GM19240 (cell line): Measurements from ENCODE around the gene CNOT3.
A peak's percentile ranks its signal among the peaks of the same experiment; 100 is the strongest.
"Not testable (repeated sequence)": the region's sequence is repeated elsewhere in the genome, so short reads cannot be mapped to it uniquely, and the experiment has no call there.

Source experiments
- DNase-seq: peaks from one replicate; pipeline ENCODE4 v3.0.0; 2011; ENCODE audit warnings: low spot score; ENCODE audit not compliant: insufficient read length

The CNOT3 gene

DNA sequence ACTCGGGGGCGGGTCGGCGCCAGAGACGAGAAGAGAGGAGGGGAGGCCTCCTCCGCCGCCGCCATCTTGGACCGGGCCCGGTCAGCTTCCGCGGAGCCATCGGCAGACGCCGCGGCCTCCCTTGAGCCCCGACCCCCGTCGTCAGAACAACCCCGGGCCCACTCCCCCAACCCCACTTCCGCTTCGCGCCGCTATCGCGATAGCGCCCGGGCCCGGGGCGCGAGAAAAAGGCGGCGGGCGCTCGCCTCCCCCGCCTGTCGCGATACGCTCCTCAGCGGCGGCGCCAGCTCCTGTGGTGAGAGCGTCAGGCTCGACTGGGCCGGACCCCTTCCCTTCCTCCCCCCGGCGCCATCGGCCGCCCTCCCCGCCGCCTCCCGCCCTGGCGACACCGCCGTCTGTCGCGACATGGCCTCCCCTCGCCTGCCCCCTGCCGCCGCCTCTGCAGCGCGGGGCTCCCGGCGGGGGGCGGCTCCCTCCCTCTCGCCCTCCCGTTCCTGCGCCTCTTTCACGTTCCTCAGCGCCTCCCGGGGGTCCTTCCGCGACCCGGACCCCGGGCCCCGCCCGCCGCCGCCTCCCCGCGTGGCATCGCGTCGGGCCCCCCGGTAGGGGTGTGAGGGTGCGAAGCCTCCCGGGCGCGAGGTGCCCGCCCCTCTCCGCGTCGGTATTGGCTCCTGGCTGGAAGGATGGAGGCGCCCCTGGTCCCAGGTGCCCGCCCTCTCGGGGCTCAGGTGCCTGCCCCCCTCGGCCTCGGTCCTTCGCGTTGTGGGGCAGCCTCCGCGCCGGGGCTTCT lies at the start of gene CNOT3:
Gene CNOT3 (plus strand): TSS at position 64 of the 790 bp plus-strand sequence. CDS start 5,217 bp downstream, outside the sequence.
- peak; percentile 34 for DNase-seq

DNA sequence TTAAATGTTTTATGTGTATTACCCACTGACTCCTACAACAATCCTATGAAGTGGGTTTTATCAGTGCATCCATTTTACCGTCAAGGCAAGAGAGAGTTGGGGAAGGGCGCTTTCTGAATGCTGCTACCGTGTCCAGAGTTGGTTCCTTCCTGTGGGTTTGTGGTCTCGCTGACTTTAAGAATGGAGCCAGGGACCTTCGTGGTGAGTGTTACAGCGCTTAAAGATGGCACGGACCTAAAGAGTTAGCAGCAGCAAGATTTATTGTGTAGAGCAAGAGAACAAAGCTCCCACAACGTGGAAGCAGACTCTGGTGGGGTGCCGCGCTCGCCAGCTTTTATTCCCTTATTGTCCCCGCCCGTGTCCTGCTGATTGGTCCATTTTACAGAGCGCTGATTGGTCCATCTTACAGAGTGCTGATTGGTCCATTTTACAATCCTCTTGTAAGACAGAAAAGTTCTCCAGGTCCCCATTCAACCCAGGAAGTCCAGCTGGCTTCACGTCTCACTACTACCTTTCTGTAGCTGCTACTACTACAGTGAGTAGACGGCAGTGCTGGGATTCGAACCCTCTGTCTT lies 43.0 kb upstream of the CNOT3 start:
- no peak for DNase-seq

DNA sequence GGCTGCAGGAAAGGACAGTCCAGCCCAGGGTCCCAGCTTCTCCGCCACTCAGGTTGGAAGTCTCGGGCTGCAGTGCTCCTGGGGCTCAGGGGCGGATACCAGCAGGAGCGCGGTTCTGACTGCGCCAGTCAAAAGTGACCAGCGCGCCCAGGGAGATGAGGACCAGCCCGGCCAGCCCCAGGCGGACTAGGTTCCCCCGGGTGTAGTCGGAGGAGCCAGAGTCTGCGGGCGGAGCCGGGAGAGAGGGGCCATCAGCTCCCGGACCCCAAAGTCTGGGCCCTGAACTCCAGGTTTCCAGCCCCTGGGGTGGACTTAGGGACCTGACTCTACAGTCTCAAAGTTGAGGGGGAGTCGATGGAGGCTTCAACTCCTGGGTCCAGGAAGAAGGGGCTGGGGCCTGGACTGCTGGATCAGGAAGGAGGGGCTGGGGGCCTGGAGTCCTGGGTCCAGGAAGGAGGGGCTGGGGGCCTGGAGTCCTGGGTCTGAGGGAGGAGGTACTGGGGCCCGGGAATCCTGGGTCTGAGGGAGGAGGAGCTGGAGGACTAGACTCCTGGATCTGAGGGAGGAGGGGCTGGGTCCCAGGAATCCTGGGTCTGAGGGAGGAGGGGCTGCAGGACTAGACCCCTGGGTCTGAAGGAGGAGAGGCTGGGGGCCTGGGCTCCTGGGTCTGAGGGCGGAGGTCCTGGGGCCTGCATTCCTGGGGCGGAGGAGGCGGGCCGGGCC lies 42.3 kb upstream of the CNOT3 start:
- no peak for DNase-seq

DNA sequence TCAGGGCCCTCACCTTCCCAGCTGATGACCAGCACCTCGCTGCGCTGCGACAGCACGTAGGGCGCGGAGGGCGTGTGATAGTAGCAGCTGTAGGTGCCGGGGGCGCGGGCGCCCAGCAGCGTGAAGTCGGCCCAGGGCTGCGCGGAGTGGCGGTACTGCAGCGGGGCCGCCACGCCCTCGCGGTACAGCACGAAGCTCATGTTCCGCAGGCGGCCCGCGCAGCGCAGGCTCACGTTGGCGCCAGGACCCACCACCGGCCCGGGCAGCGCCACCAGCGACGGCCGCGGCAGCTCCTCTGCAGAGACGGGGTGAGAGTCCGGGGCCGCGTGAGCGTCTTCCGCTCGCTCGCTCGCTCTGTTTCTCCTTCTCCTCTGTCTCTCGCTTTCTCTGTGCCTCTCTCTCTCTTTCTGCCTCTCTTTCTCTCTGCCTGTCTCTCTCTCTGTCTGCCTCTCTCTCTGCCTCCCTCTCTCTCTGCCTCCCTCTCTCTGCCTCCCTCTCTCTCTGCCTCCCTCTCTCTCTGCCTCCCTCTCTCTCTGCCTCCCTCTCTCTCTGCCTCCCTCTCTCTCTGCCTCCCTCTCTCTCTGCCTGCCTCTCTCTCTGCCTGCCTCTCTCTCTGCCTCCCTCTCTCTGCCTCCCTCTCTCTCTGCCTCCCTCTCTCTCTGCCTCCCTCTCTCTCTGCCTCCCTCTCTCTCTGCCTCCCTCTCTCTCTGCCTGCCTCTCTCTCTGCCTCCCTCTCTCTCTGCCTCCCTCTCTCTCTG lies 41.5 kb upstream of the CNOT3 start:
- not testable (repeated sequence) for DNase-seq

DNA sequence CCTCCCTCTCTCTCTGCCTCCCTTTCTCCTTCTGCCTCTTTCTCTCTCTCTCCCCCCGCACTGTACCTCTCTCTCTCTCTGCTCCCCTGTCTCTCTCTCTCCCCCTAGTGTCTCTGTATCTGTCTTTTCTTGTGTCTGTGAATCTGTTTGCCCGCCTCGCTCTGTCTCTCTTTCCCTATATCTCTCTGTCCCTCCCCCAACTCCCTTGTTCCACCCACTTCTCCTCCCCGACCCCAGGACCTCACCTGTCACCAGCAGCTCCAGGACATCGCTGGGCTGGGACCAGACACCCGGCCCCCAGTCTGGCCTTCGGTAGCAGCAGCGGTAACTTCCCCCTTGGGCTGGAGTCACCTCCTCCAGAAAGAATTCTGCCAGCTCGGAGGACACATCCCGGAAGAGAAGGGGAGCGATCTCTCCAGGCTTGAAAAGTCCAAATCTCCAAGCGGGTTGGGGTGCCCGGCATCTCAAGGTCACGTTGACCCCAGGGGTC lies 40.9 kb upstream of the CNOT3 start:
- no peak for DNase-seq

DNA sequence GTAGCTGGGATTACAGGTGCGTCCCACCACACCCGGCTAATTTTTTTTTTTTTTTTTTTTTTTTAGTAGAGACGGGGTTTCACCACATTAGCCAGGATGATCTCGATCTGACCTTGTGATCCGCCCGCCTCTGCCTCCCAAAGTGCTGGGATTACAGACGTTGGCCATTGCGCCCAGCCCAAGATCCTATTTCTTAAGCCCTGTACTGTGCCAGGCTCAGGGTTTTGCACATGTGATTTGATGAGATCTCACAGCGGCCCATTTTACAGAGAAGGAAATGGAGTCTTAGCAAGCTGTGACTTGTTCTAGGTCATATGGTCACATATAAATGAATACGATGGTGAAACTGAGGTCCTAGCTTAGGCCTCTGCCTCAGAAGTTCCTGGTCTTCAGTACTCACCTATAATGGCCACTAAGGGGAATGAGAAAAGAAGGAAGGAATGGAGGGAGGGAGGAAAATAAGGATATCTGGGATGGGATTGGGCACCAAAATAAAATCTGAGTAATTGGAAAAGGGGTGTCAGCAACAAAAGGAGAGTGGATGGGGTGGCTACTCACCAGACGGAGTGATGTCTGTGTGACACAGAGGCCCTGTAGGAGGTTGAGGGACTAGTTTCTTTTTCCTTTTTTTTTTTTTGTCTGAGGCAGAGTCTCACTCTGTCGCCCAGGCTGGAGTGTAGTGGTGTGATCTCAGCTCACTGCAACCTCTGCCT lies 38.2 kb upstream of the CNOT3 start:
- no peak for DNase-seq

DNA sequence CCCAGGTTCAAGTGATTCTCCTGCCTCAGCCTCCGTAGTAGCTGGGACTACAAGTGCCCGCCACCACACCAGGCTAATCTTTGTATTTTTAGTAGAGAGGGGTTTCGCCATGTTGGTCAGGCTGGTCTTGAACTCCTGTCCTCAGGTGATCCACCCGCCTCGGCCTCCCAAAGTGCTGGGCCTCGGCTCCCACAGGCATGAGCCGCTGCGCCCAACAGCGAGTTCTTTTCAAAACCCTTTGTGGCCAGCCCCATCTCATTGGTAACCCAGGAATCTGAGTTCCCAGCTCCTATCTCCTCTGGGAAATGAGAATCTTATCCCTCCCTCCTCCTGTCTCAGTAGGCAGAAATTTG lies 37.7 kb upstream of the CNOT3 start:
- DNase-seq: not testable (repeated sequence)

DNA sequence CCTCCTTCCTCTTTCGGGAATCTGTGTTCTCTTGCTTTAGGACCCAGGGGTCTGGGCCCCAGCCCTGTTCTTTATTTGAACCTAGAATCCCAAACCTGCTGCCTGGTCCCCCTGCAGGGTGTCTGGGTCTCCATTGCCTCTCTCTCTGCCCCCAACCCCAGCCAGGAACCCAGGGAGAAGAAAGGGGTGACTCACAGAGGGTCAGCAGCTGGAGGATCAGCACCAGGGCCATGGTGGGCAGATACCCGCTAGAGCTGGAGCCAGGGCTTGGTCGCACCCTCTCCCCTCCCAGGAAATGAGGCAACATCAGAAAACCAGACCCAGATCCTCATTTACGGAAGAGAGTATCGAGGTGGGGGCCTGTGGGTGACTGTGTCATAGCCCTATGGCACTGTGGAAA lies 37.0 kb upstream of the CNOT3 start, which contains the start of gene OSCAR:
Gene OSCAR (minus strand): TSS at position 243 of the 400 bp plus-strand sequence. CDS start 11 bp downstream, at position 232.
- no peak for DNase-seq

DNA sequence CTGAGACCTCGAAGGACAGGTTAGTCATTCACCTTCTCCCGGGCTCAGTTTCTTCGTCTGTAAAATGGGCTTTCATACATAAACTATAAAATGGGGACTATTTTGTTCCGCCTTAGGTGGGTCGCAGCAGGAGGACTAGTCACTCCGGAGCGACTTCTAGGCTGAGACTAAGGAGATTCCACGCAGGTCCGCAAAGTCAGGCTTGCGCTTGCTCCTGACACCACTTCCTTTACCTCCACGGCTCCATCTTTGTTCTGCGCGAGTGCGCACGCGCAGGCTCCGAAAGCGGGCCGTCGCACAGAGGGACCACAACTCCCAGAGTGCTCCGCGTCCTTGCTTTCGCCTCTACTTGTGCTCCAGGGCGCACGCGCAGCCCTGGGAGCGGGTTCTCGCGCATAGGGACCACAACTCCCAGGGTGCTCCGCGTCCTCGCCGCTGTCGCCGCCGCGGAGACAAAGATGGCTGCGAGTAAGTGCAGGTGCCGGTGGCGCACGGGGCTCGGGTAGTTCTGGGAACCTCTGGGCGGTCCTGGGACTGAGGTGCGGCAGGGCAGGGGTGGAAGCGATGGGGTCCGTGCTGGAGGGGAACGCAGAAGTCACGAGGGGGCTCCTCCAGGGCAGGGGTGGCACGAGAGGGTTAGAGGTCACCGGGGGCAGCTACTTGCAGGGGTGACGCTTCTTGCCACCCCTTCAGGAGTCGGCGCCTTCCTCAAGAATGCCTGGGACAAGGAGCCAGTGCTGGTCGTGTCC lies 35.0 kb upstream of the CNOT3 start, which contains the start of gene NDUFA3:
Gene NDUFA3 (plus strand): TSS at position 435 of the 749 bp plus-strand sequence. CDS start 24 bp downstream, at position 459.
- peak; percentile 100 for DNase-seq

DNA sequence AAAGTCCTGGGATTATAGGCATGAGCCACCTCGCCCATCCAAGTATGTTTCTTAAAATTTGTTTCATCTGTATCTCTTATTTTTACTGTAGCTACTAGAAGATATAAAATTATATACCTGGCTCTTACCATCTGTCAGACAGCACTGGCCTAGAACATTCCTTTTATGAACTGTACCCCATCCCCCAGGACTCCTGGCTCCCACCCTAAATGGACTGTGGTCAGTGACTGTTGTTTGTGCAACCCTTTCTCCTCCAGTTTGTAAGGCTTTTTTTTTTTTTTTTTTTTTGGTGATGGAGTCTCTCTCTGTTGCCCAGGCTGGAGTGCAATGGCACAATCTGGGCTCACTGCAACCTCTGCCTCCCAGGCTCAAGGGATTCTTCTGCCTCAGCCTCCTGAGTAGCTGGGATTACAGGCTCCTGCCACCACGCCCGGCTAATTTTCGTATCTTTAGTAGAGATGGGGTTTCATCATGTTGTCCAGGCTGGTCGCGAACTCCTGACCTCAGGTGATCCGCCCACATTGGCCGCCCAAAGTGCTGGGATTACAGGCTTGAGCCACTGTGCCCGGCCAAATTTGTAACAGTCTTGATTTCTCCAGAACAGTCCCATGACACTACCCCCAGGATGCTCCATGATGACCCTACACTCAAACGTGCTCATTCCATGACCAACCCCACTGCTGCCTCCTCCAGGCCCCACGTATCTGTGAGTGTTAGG lies 32.4 kb upstream of the CNOT3 start:
- no peak for DNase-seq

DNA sequence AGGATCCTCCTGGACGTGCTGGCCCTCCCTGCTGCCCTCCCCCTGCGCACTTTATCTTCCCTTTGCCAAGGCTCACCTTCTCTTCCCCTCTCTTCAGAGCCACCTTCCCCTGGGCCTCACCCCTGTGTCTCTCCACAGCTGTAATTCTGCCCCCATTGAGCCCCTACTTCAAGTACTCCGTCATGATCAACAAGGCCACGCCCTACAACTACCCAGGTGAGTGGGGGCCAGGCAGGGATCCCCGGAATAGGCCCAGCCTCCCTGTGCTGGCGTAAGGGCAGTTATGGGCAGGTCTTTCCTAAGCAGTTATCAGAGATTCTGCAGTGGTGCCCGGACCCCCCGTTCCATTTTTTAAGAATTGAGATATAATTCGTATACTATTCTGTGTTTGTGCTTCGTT lies 31.8 kb upstream of the CNOT3 start:
- no peak for DNase-seq

DNA sequence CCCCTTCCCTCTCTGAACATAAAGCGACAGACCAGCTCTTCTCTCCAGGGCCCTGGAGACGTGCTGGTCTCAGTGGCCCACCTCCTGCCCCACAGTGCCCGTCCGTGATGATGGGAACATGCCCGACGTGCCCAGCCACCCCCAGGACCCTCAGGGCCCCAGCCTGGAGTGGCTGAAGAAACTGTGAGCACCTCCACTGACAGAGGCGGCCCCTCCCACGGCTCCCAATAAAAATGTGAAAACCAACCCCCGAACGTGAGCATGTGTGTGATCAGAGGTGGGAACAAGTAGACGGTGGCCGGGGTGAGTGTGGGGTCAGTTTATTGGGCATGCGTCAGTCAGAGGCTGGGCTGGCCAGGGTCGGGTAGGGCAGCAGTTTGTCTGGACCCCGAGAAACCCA lies 30.8 kb upstream of the CNOT3 start:
- no peak for DNase-seq

DNA sequence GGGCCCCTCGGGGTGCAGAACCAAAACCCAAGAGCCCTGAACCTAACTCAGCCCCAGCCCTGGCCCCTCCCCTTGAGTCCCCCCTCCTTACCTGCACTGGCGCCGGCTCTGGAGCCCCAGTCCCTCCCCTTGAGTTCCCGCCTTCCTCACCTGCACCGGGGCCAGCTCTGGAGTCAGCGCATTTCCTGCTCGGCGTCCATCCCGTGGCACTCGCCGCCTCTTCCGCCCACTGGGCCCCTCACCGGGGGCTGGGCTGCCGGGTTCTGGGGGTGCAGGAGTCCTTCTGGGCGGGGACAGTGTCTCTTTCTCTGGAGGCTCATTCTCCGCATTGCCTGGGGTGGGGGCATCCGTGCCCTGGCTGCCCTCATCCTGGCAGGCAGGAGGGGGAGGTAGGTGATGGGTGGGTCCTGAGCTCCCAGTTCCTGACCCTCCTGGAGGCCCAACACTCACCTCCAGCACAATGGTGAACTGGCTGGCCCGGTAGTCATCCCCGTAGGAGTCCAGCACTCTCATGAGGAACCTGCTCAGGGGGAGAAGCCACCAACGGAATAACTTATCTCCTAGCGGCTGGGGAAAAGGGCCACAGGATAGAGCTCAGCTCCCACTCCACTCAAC lies 29.6 kb upstream of the CNOT3 start:
- DNase-seq: no peak

DNA sequence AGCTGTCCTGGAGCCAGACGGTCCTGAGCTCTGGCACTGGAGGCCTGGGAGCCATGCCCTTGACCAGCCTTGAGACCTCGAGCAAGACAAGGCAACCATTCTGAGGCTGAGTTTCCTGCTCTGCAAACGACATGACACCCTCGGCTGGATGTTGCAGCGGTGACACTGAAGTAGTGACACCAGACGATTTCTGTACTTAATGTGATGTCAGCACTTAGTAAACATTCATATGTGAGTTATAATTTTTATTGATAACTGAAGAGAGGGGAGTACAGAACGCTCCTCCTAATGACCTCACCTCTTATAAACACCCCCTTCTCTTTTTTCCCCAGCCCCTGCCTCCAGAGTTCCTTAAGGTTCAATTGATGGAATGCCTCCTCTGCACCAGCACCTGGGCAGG lies 29.1 kb upstream of the CNOT3 start:
- DNase-seq: no peak

DNA sequence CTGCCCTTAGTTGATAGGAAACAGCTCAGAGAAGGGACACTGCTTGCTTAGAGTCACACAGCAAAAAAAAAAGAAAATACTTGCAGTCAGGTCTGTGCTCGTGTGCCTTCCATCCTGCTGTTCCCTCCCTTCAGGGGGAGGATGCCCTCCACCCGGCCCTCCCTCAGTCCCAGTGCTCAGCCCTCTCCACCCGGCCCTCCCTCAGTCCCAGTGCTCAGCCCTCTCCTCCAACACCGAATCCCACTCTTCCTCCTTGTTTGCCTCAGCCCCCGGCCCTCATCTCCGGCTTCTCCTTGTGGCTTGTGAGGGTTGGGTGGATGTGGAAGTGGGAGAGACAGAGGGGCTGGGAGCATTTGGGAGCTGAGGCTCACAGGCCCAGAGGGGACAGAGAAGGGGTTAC lies 27.9 kb upstream of the CNOT3 start:
- no peak for DNase-seq

DNA sequence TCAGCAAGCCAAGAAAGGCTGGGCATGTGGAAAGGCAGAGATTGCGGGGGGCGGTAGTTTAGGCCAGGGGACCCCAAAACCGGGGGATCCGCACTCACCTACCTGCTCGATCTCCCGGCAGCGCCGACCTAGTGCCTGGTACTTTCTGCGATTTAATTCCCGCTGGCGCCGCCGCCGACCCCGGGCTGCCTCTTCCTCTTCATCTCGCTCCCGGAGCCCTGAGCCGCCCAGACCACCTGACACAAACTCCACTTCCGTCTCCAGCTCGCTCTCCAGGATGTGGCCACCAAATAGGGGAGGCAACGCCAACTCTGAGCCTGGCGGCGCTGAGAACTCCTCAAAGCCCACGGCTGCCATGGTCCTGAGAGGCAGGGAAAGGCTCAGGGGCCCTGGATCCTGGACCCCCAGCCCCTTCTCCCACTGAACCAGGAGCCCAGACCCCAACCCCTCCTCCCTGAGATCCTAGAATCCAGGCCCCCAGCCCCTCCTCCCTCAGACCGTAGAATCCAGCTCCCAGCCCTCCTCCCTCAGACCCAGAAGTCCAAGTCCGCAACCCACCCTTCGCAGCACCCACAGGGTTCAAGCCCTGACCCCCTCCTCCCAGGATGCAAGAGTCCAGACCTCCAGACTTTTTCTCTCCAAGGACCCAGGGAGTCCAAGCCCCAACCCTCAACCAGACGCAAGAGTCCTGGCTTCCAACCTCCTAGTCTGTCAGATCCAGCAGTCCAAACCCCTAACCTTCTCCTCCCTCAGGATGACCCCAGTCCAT lies 23.0 kb upstream of the CNOT3 start:
- DNase-seq: no peak

DNA sequence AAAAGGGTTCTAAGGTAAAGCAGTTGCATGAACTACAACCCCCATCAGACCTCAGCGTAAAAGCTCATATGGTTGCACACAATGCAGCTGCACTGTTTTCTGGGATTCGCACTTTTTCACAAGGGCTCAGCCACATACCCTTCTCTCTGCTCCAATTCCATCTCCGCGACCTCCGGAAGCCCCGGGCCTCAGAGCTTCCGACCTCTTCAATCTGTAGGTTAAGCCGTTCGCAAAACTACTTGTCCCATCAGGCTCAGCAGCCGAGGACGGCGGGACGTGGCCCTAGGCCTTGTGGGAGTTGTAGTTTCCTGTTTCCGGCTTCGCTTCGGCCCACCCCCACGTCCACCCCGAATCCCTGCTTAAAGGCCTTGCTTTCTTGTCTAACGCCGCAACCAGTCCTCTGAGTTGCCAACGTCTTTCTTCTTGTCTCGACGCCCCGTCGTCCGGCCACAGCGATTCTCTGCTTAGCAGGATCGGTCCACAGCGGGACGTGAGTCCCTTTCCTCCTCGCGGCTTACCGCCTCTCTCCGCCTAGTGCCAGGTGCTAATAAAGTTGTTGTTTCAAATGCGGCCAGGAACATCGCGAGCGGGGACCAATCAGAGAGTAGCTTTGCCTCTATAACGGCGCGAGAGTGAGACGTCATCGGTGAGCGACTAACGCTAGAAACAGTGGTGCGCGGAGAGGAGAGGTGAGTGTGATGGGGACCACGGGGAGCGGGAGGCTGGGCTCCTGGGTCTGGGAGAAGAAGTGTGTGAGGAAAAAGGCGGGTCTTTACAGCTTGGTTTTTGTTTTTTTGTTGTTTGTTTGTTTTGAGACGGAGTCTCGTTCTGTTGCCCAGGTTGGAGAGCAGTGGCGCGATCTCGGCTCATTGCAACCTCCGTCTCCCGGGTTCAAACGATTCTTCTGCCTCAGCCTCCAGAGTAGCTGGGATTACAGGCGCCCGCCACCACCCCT lies 22.2 kb upstream of the CNOT3 start, which contains the start of the genes PRPF31 and TFPT:
Gene PRPF31 (plus strand): TSS at position 646 of the 955 bp plus-strand sequence. CDS start 2,525 bp downstream, outside the sequence.
Gene TFPT (minus strand): TSS at position 549 of the 955 bp plus-strand sequence. CDS start 388 bp downstream, at position 161.
- DNase-seq: peak; percentile 99
